DND-41 (cell line): Measurements from ENCODE around the gene NCAPD2.
"Not testable (repeated sequence)": the region's sequence is repeated elsewhere in the genome, so short reads cannot be mapped to it uniquely, and the experiment has no call there.

Experiments used
- ATAC-seq: fragments of 200-7000 bp; cut with Tn5 transposase; 3 replicates; pipeline ENCODE4 v1.9.1; 2021; ENCODE audit warnings: low read depth; ENCODE audit not compliant: insufficient read depth
- DNase-seq: peaks from one replicate; pipeline ENCODE4 v3.0.0-alpha.2; 2020
- H2AFZ ChIP-seq: 2 replicates; pipeline ENCODE4 v1.6.0; 2012; ENCODE audit warnings: low read depth, low read length
- H3K27ac ChIP-seq: 2 replicates; pipeline ENCODE4 v1.5.1; 2012; ENCODE audit warnings: low read length, inconsistent platforms
- H3K27me3 ChIP-seq: fragments of 200-600 bp; sonication (generic); 2 replicates; pipeline ENCODE4 v1.6.0; 2012; ENCODE audit warnings: low read length, mild to moderate bottlenecking, inconsistent platforms; ENCODE audit not compliant: insufficient read depth, poor library complexity
- H3K36me3 ChIP-seq: 2 replicates; pipeline ENCODE4 v1.5.1; 2012; ENCODE audit warnings: low read length, inconsistent platforms; ENCODE audit not compliant: insufficient read depth
- H3K4me1 ChIP-seq: 2 replicates; pipeline ENCODE4 v1.5.1; 2012; ENCODE audit warnings: mild to moderate bottlenecking, low read length; ENCODE audit not compliant: insufficient read depth
- H3K4me2 ChIP-seq: 2 replicates; pipeline ENCODE4 v1.6.0; 2012; ENCODE audit warnings: mild to moderate bottlenecking, moderate library complexity, low read length, inconsistent platforms; ENCODE audit not compliant: insufficient read depth
- H3K4me3 ChIP-seq, 2 experiments: fragments of 200-600 bp in 1 of 2; shearing (Covaris generic) in 1 of 2; 2 replicates each; pipeline ENCODE4 v1.5.1; 2012 to 2016; ENCODE audit warnings: inconsistent platforms in 2 of 2, low read length in 2 of 2, mild to moderate bottlenecking in 2 of 2, low read depth in 1 of 2, moderate library complexity in 1 of 2
- H3K79me2 ChIP-seq: 2 replicates; pipeline ENCODE4 v1.6.0; 2012; ENCODE audit warnings: low read length, inconsistent platforms; ENCODE audit not compliant: insufficient read depth
- H3K9ac ChIP-seq: 2 replicates; pipeline ENCODE4 v1.6.0; 2012; ENCODE audit warnings: low read depth, mild to moderate bottlenecking, inconsistent platforms, low read length, moderate library complexity
- H3K9me3 ChIP-seq: 2 replicates; pipeline ENCODE4 v1.5.1; 2012; ENCODE audit warnings: low read length, moderate library complexity, mild to moderate bottlenecking, inconsistent platforms; ENCODE audit not compliant: insufficient read depth, severe bottlenecking
- H4K20me1 ChIP-seq: 2 replicates; pipeline ENCODE4 v1.6.0; 2012; ENCODE audit warnings: low read length; ENCODE audit not compliant: insufficient read depth
- EZH2 ChIP-seq: IDR thresholded peaks from 3 replicates; pipeline ENCODE4 v1.6.1; 2012; ENCODE audit warnings: borderline replicate concordance, low read depth, mild to moderate bottlenecking, moderate library complexity, low read length, inconsistent platforms; ENCODE audit not compliant: severe bottlenecking
- TF ChIP-seq, protein P1 (sequence below): IDR thresholded peaks from 2 replicates; pipeline ENCODE4 v1.5.1; 2012; ENCODE audit warnings: borderline replicate concordance, low read length, moderate library complexity, mild to moderate bottlenecking; ENCODE audit not compliant: poor library complexity, severe bottlenecking; ENCODE audit errors: extremely low read depth

The NCAPD2 gene

DNA sequence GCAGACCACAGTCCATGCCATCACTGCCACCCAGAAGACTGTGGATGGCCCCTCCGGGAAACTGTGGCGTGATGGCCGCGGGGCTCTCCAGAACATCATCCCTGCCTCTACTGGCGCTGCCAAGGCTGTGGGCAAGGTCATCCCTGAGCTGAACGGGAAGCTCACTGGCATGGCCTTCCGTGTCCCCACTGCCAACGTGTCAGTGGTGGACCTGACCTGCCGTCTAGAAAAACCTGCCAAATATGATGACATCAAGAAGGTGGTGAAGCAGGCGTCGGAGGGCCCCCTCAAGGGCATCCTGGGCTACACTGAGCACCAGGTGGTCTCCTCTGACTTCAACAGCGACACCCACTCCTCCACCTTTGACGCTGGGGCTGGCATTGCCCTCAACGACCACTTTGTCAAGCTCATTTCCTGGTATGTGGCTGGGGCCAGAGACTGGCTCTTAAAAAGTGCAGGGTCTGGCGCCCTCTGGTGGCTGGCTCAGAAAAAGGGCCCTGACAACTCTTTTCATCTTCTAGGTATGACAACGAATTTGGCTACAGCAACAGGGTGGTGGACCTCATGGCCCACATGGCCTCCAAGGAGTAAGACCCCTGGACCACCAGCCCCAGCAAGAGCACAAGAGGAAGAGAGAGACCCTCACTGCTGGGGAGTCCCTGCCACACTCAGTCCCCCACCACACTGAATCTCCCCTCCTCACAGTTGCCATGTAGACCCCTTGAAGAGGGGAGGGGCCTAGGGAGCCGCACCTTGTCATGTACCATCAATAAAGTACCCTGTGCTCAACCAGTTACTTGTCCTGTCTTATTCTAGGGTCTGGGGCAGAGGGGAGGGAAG, 43.9 kb downstream of the NCAPD2 start:
- TF ChIP-seq, protein P1, sequence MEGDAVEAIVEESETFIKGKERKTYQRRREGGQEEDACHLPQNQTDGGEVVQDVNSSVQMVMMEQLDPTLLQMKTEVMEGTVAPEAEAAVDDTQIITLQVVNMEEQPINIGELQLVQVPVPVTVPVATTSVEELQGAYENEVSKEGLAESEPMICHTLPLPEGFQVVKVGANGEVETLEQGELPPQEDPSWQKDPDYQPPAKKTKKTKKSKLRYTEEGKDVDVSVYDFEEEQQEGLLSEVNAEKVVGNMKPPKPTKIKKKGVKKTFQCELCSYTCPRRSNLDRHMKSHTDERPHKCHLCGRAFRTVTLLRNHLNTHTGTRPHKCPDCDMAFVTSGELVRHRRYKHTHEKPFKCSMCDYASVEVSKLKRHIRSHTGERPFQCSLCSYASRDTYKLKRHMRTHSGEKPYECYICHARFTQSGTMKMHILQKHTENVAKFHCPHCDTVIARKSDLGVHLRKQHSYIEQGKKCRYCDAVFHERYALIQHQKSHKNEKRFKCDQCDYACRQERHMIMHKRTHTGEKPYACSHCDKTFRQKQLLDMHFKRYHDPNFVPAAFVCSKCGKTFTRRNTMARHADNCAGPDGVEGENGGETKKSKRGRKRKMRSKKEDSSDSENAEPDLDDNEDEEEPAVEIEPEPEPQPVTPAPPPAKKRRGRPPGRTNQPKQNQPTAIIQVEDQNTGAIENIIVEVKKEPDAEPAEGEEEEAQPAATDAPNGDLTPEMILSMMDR: peak; percentile 78
- H3K27ac ChIP-seq: peak overlapping the region; percentile 50; the same call in 1 of the 2 replicates

DNA sequence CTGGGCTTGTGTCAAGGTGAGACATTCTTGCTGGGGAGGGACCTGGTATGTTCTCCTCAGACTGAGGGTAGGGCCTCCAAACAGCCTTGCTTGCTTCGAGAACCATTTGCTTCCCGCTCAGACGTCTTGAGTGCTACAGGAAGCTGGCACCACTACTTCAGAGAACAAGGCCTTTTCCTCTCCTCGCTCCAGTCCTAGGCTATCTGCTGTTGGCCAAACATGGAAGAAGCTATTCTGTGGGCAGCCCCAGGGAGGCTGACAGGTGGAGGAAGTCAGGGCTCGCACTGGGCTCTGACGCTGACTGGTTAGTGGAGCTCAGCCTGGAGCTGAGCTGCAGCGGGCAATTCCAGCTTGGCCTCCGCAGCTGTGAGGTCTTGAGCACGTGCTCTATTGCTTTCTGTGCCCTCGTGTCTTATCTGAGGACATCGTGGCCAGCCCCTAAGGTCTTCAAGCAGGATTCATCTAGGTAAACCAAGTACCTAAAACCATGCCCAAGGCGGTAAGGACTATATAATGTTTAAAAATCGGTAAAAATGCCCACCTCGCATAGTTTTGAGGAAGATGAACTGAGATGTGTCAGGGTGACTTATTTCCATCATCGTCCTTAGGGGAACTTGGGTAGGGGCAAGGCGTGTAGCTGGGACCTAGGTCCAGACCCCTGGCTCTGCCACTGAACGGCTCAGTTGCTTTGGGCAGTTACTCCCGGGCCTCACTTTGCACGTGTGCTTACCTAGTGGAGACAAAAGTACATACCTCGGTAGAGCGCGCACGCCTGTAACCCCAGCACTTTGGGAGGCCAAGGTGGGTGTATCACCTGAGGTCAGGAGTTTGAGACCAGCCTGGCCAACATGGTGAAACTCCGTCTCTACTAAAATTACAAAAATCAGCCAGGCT, 44.8 kb downstream of the NCAPD2 start:
- Histone ChIP-seq H4K20me1 (peaks cover 58% of the 10 kb centered on the region), H3K79me2 (peaks cover 42% of the 10 kb centered on the region), H3K9ac (peak overlapping the region; percentile 7; the same call in 1 of the 2 replicates), H3K4me3 (peak overlapping the region in 1 of 2 experiments; percentile 7; a peak in 1 of 4 replicates), H3K36me3 (peaks cover 70% of the 10 kb centered on the region), H3K9me3 (no peaks in the 10 kb centered on the region), H3K27me3 (no peaks in the 10 kb centered on the region), H3K4me2 (peak overlapping the region; percentile 63; the same call in 1 of the 2 replicates), H2AFZ (no peak overlapping the region), H3K4me1 (peaks cover 80% of the 10 kb centered on the region), H3K27ac (peak overlapping the region; percentile 29)
- TF ChIP-seq, protein P1: no peak
- no peak for TF ChIP-seq EZH2
- ATAC-seq (no peak), DNase-seq (peak; percentile 57)

More for the DNA sequence above, 43.9 kb downstream of the NCAPD2 start:
- Histone ChIP-seq H3K4me3 (peak overlapping the region in 1 of 2 experiments; percentile 92; a peak in 1 of 4 replicates), H3K4me2 (peak overlapping the region; percentile 94), H3K4me1 (peaks cover 85% of the 10 kb centered on the region), H4K20me1 (peaks cover 58% of the 10 kb centered on the region), H3K36me3 (peaks cover 64% of the 10 kb centered on the region), H3K79me2 (peaks cover 51% of the 10 kb centered on the region), H3K9ac (peak overlapping the region; percentile 98; the same call in 1 of the 2 replicates)
- ATAC-seq (peak; percentile 7; the same call in 2 of the 3 replicates), DNase-seq (peak; percentile 88)
- H2AFZ ChIP-seq, H3K9me3 ChIP-seq, H3K27me3 ChIP-seq: not testable (repeated sequence)

DNA sequence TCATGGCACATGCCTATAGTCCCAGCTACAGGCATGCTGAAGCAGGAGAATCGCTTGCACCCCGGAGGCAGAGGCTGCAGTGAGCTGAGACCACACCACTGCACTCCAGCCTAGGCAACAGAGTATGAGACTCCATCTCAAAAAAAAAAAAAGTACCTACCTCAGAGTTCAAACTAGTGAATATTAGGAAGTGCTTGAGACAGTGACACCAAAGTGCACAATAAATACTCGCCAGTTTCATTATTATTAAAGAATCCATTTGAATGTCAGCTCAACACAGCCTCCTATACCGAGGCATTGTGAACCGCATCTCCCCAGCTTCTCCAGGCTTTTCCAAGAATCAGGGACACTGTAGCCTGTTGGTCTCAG, 45.4 kb downstream of the NCAPD2 start:
- H3K4me2 ChIP-seq: peak overlapping the region; percentile 63
- H2AFZ ChIP-seq: no peak overlapping the region
- peak overlapping the region; percentile 42; the same call in 1 of the 2 replicates for H3K9ac ChIP-seq
- no peaks in the 10 kb centered on the region for H3K9me3 ChIP-seq
- H3K36me3 ChIP-seq: peaks cover 74% of the 10 kb centered on the region
- H4K20me1 ChIP-seq: peaks cover 58% of the 10 kb centered on the region
- H3K4me1 ChIP-seq: peaks cover 76% of the 10 kb centered on the region
- H3K27ac ChIP-seq: peak overlapping the region; percentile 51
- TF ChIP-seq, protein P1: no peak
- no peak for TF ChIP-seq EZH2
- H3K27me3 ChIP-seq: no peaks in the 10 kb centered on the region
- ATAC-seq: no peak
- H3K4me3 ChIP-seq: peak overlapping the region in 1 of 2 experiments; percentile 37; a peak in 2 of 4 replicates
- H3K79me2 ChIP-seq: peaks cover 37% of the 10 kb centered on the region
- DNase-seq: no peak
